T-helper 17 cell (primary cell): Measurements from ENCODE around the gene NUDT7. TPM values are rescaled to one million over a fixed set of nuclear protein-coding genes. Genes with fewer than 3 reads are reported as not detected.

Source experiments
- ATAC-seq: fragments of 150-1000 bp; cut with Tn5 transposase; 2 replicates; pipeline ENCODE4 v1.10.0; 2021; ENCODE audit warnings: mild to moderate bottlenecking, moderate library complexity
- DNase-seq, 3 donors: peaks; one replicate each; pipeline versions ENCODE4 v3.0.0 to v3.0.0-alpha.2; 2020 to 2021
- H3K9me3 ChIP-seq: one replicate; pipeline ENCODE4 v1.7.0; 2013; ENCODE audit warnings: low read length, mild to moderate bottlenecking; ENCODE audit not compliant: control insufficient read depth, poor library complexity, severe bottlenecking
- H3K27ac Mint-ChIP-seq: one replicate; pipeline ENCODE4 v1.8.0; 2022; ENCODE audit warnings: mild to moderate bottlenecking, moderate library complexity, mixed read lengths
- H3K27me3 Mint-ChIP-seq: one replicate; pipeline ENCODE4 v1.8.0; 2022; ENCODE audit warnings: mixed read lengths
- H3K36me3 Mint-ChIP-seq: one replicate; pipeline ENCODE4 v1.8.0; 2022; ENCODE audit warnings: low read depth, mixed read lengths
- H3K4me1 Mint-ChIP-seq: one replicate; pipeline ENCODE4 v1.8.0; 2022; ENCODE audit warnings: mild to moderate bottlenecking, mixed read lengths
- H3K4me3 Mint-ChIP-seq: one replicate; pipeline ENCODE4 v1.8.0; 2022; ENCODE audit warnings: mild to moderate bottlenecking, moderate library complexity, mixed read lengths
- total RNA-seq, 4 donors: library from RNA in 2 of 4; stranded (reverse) in 2 of 4; gene quantifications; one replicate each; pipeline ENCODE4 v1.2.3 and lab custom pipeline; 2022 to 2026

NUDT7 gene
- total RNA-seq, 2 donors from 2014 or later: 3.5 to 4.0 TPM

- ATAC-seq: no peak
- no peaks in the 10 kb centered on the region for H3K9me3 ChIP-seq
- H3K36me3 Mint-ChIP-seq: peaks cover 2% of the 10 kb centered on the region
- no peak overlapping the region for H3K27ac Mint-ChIP-seq
- H3K4me3 Mint-ChIP-seq: no peak overlapping the region
- peaks cover 15% of the 10 kb centered on the region for H3K27me3 Mint-ChIP-seq
- no peak for DNase-seq
- peaks cover 2% of the 10 kb centered on the region for H3K4me1 Mint-ChIP-seq
These were observed 44.9 kb downstream of the NUDT7 start for GRCh38 chr16:77767211-77767610.

- ATAC-seq: no peak
- H3K36me3 Mint-ChIP-seq: peaks cover 2% of the 10 kb centered on the region
- H3K4me3 Mint-ChIP-seq: no peak overlapping the region
- H3K4me1 Mint-ChIP-seq: peaks cover 2% of the 10 kb centered on the region
- H3K9me3 ChIP-seq: no peaks in the 10 kb centered on the region
- H3K27me3 Mint-ChIP-seq: peaks cover 15% of the 10 kb centered on the region
- no peak overlapping the region for H3K27ac Mint-ChIP-seq
- no peak for DNase-seq
These were observed 45.5 kb downstream of the NUDT7 start for GRCh38 chr16:77767826-77768225.

GRCh38 chr16:77775911-77776909 lies 53.9 kb downstream of the NUDT7 start:
- peaks cover 2% of the 10 kb centered on the region for H3K4me1 Mint-ChIP-seq
- DNase-seq: no peak
- H3K36me3 Mint-ChIP-seq: no peaks in the 10 kb centered on the region
- H3K27ac Mint-ChIP-seq: no peak overlapping the region
- H3K9me3 ChIP-seq: no peaks in the 10 kb centered on the region
- ATAC-seq: no peak
- H3K27me3 Mint-ChIP-seq: peaks cover 53% of the 10 kb centered on the region
- H3K4me3 Mint-ChIP-seq: no peak overlapping the region

- Mint-ChIP-seq H3K27me3 (peaks cover 56% of the 10 kb centered on the region), H3K4me1 (no peaks in the 10 kb centered on the region), H3K36me3 (no peaks in the 10 kb centered on the region), H3K27ac (no peak overlapping the region), H3K4me3 (no peak overlapping the region)
- DNase-seq: no peak
- no peaks in the 10 kb centered on the region for H3K9me3 ChIP-seq
- ATAC-seq: no peak
These were observed 55.4 kb downstream of the NUDT7 start for GRCh38 chr16:77777745-77778144.

GRCh38 chr16:77780378-77780837 lies 58.1 kb downstream of the NUDT7 start:
- Mint-ChIP-seq H3K4me3 (no peak overlapping the region), H3K27me3 (peaks cover 52% of the 10 kb centered on the region), H3K36me3 (no peaks in the 10 kb centered on the region), H3K4me1 (no peaks in the 10 kb centered on the region), H3K27ac (no peak overlapping the region)
- no peaks in the 10 kb centered on the region for H3K9me3 ChIP-seq
- DNase-seq (no peak), ATAC-seq (no peak)

GRCh38 chr16:77781091-77781490 lies 58.8 kb downstream of the NUDT7 start:
- no peaks in the 10 kb centered on the region for H3K4me1 Mint-ChIP-seq
- ATAC-seq (no peak), DNase-seq (no peak)
- H3K9me3 ChIP-seq: no peaks in the 10 kb centered on the region
- H3K27me3 Mint-ChIP-seq: peaks cover 50% of the 10 kb centered on the region
- no peak overlapping the region for H3K4me3 Mint-ChIP-seq
- no peak overlapping the region for H3K27ac Mint-ChIP-seq
- no peaks in the 10 kb centered on the region for H3K36me3 Mint-ChIP-seq

GRCh38 chr16:77782694-77783093 lies 60.4 kb downstream of the NUDT7 start:
- no peaks in the 10 kb centered on the region for H3K4me1 Mint-ChIP-seq
- H3K27ac Mint-ChIP-seq: no peak overlapping the region
- ATAC-seq: no peak
- DNase-seq: no peak
- H3K4me3 Mint-ChIP-seq: no peak overlapping the region
- H3K9me3 ChIP-seq: no peaks in the 10 kb centered on the region
- H3K27me3 Mint-ChIP-seq: peaks cover 60% of the 10 kb centered on the region
- peaks cover 2% of the 10 kb centered on the region for H3K36me3 Mint-ChIP-seq

GRCh38 chr16:77784441-77785372 lies 62.4 kb downstream of the NUDT7 start:
- Mint-ChIP-seq H3K27me3 (peaks cover 54% of the 10 kb centered on the region), H3K4me3 (no peak overlapping the region), H3K36me3 (peaks cover 2% of the 10 kb centered on the region), H3K27ac (no peak overlapping the region), H3K4me1 (peaks cover 7% of the 10 kb centered on the region)
- ATAC-seq: no peak
- H3K9me3 ChIP-seq: no peaks in the 10 kb centered on the region
- DNase-seq: no peak

GRCh38 chr16:77785373-77785764 lies 63.1 kb downstream of the NUDT7 start:
- H3K27me3 Mint-ChIP-seq: peaks cover 55% of the 10 kb centered on the region
- ATAC-seq (no peak), DNase-seq (no peak)
- H3K27ac Mint-ChIP-seq: no peak overlapping the region
- H3K4me3 Mint-ChIP-seq: no peak overlapping the region
- H3K4me1 Mint-ChIP-seq: peaks cover 7% of the 10 kb centered on the region
- H3K9me3 ChIP-seq: no peaks in the 10 kb centered on the region
- H3K36me3 Mint-ChIP-seq: peaks cover 2% of the 10 kb centered on the region

- DNase-seq (no peak), ATAC-seq (no peak)
- H3K27me3 Mint-ChIP-seq: peaks cover 55% of the 10 kb centered on the region
- no peaks in the 10 kb centered on the region for H3K9me3 ChIP-seq
- H3K4me3 Mint-ChIP-seq: no peak overlapping the region
- peaks cover 7% of the 10 kb centered on the region for H3K4me1 Mint-ChIP-seq
- H3K27ac Mint-ChIP-seq: no peak overlapping the region
- H3K36me3 Mint-ChIP-seq: peaks cover 2% of the 10 kb centered on the region
These were observed 64.0 kb downstream of the NUDT7 start for GRCh38 chr16:77786186-77786847.

GRCh38 chr16:77787452-77787851 lies 65.1 kb downstream of the NUDT7 start:
- Mint-ChIP-seq H3K36me3 (peaks cover 2% of the 10 kb centered on the region), H3K27ac (no peak overlapping the region), H3K4me1 (peaks cover 7% of the 10 kb centered on the region), H3K4me3 (peak overlapping the region; percentile 69), H3K27me3 (peaks cover 65% of the 10 kb centered on the region)
- ATAC-seq: no peak
- no peak for DNase-seq
- no peaks in the 10 kb centered on the region for H3K9me3 ChIP-seq

GRCh38 chr16:77788181-77789084 lies 66.1 kb downstream of the NUDT7 start, which contains the start of gene VAT1L:
Gene VAT1L (plus strand): TSS chr16:77788564. CDS start chr16:77788683, 119 bp downstream.
- H3K9me3 ChIP-seq: no peaks in the 10 kb centered on the region
- ATAC-seq (no peak), DNase-seq (no peak)
- Mint-ChIP-seq H3K4me3 (peak within 1 kb of the TSS; percentile 81), H3K4me1 (peaks cover 7% of the 10 kb centered on the region), H3K27ac (no peak within 1 kb of the TSS), H3K36me3 (peaks cover 2% of the 10 kb centered on the region), H3K27me3 (peaks cover 68% of the 10 kb centered on the region)
